ENCODE measurements around the gene KLHL18. TPM values are rescaled to one million over a fixed set of nuclear protein-coding genes. Genes with fewer than 3 reads are reported as not detected.

KLHL18 gene
- polyA plus RNA-seq, 2 of the 4 experiments (the other 2 are of a cell fraction) = 14.3 to 20.7 TPM

DNA sequence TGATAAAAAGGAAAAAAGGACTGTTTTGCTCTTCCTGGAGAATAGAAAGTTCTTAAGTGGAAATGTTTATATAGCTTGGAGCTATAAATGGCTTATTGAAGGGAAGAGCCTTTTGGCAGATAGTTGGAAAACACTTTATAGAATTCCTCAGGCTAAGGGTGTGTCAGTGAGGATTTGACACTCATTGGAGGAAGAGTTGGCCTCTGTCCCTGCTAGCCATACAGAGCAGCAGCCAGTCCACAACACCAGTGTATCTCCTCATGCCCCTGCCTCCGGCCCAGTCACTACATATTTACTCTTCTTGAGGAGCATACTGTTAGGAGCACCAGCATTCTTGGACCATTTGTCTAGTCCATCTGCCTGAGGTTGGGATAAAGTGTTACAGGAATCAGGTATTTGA lies 36.2 kb downstream of the KLHL18 start:
- no peaks in the 10 kb centered on the region for H3K9me3 ChIP-seq
- no peak for DNase-seq (ENCODE audit: low read depth in 1 of 2, low spot score in 1 of 2)
- CTCF ChIA-PET = interaction anchor here (1.5 kb wide), 1 partner anchor 18 kb away, joined by 3 read pairs; no protein-coding TSS in a partner anchor
- no peak overlapping the region for H3K27ac ChIP-seq
- no peak for TF ChIP-seq EHF (CRISPR knock-in tag; IDR thresholded peaks at IDR 0.05)
- TF ChIP-seq FOSL2 (IDR thresholded peaks at IDR 0.05) = no peak
- no peak for TF ChIP-seq FOSL2 (CRISPR knock-in tag; IDR thresholded peaks at IDR 0.05)
- no peak for TF ChIP-seq FOXS1 (CRISPR knock-in tag; IDR thresholded peaks at IDR 0.05)
- TF ChIP-seq ESRRA (IDR thresholded peaks at IDR 0.05; ENCODE audit: borderline replicate concordance, low read length) = no peak
- TF ChIP-seq GATA3 (IDR thresholded peaks at IDR 0.05; ENCODE audit: borderline replicate concordance) = no peak
- TF ChIP-seq HOXA7 (CRISPR knock-in tag; IDR thresholded peaks at IDR 0.05) = no peak
- TF ChIP-seq SMC3 (IDR thresholded peaks at IDR 0.05) = no peak
- TF ChIP-seq, protein P1, sequence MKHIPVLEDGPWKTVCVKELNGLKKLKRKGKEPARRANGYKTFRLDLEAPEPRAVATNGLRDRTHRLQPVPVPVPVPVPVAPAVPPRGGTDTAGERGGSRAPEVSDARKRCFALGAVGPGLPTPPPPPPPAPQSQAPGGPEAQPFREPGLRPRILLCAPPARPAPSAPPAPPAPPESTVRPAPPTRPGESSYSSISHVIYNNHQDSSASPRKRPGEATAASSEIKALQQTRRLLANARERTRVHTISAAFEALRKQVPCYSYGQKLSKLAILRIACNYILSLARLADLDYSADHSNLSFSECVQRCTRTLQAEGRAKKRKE (CRISPR knock-in tag; IDR thresholded peaks at IDR 0.05; ENCODE audit: low read depth) = no peak
- H3K4me2 ChIP-seq = no peak overlapping the region
- FAIRE-seq = no peak
- no peak for ATAC-seq
- H3K4me3 ChIP-seq = no peak overlapping the region
- H3K4me1 ChIP-seq = peaks cover 5% of the 10 kb centered on the region; the same call in 1 of the 3 replicates
- POLR2A ChIA-PET = no interaction called here
- WGBS (ENCODE audit: missing lambda C conversion rate) = 100% methylated on average over 1 of the region's 1 CpG

DNA sequence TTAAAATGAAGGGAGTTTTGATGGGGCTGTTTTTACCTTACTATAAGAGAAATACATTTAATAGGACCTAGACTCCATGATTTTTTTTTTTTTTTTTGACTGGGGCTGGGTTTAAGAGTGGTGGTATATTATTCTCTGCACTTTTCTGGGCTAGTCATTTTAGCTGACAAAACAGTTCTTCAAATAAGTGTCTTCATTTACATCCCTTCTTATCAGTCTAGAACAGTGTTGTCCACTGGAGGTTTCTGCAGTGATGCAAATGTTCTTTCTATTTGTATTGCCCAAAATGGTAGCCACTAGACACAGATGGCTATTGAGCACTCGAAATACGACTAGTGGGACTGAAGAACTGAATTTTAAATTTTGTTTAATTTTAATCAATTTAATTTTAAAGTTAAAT lies 37.2 kb downstream of the KLHL18 start:
- no peak for FAIRE-seq
- no peak for ATAC-seq
- TF ChIP-seq NPAS2 (CRISPR knock-in tag; IDR thresholded peaks at IDR 0.05; ENCODE audit: borderline replicate concordance) (no peak), ZC3H11A (IDR thresholded peaks at IDR 0.05) (no peak), TP53 (CRISPR knock-in tag; IDR thresholded peaks at IDR 0.05) (no peak), RAD21 (conservative IDR thresholded peaks at IDR 0.05 in 1 of 2, IDR thresholded peaks at IDR 0.05 in 1 of 2) (no peak), HOXA7 (CRISPR knock-in tag; IDR thresholded peaks at IDR 0.05) (no peak), CBX2 (IDR thresholded peaks at IDR 0.05; ENCODE audit: borderline replicate concordance, low read depth) (no peak), TFCP2L1 (CRISPR knock-in tag; IDR thresholded peaks at IDR 0.05) (no peak), FOSB (CRISPR knock-in tag; IDR thresholded peaks at IDR 0.05) (no peak), CBX8 (IDR thresholded peaks at IDR 0.05) (no peak), RNF2 (IDR thresholded peaks at IDR 0.05; ENCODE audit: borderline replicate concordance, low read depth) (no peak), NFE2L2 (conservative IDR thresholded peaks at IDR 0.05; ENCODE audit: low read length) (no peak), HOXB5 (CRISPR knock-in tag; IDR thresholded peaks at IDR 0.05) (no peak), SREBF2 (IDR thresholded peaks at IDR 0.05) (no peak), EHF (CRISPR knock-in tag; IDR thresholded peaks at IDR 0.05) (no peak), CHD2 (IDR thresholded peaks at IDR 0.05; ENCODE audit: low read length, partially characterized antibody) (no peak)
- TF ChIP-seq, protein P2, sequence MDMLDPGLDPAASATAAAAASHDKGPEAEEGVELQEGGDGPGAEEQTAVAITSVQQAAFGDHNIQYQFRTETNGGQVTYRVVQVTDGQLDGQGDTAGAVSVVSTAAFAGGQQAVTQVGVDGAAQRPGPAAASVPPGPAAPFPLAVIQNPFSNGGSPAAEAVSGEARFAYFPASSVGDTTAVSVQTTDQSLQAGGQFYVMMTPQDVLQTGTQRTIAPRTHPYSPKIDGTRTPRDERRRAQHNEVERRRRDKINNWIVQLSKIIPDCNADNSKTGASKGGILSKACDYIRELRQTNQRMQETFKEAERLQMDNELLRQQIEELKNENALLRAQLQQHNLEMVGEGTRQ (IDR thresholded peaks at IDR 0.05) = no peak
- TF ChIP-seq, protein P3, sequence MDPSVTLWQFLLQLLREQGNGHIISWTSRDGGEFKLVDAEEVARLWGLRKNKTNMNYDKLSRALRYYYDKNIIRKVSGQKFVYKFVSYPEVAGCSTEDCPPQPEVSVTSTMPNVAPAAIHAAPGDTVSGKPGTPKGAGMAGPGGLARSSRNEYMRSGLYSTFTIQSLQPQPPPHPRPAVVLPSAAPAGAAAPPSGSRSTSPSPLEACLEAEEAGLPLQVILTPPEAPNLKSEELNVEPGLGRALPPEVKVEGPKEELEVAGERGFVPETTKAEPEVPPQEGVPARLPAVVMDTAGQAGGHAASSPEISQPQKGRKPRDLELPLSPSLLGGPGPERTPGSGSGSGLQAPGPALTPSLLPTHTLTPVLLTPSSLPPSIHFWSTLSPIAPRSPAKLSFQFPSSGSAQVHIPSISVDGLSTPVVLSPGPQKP (IDR thresholded peaks at IDR 0.05; ENCODE audit: low read depth, low read length) = no peak
- TF ChIP-seq, protein P4, sequence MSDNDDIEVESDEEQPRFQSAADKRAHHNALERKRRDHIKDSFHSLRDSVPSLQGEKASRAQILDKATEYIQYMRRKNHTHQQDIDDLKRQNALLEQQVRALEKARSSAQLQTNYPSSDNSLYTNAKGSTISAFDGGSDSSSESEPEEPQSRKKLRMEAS (IDR thresholded peaks at IDR 0.05) = no peak
- WGBS (ENCODE audit: missing lambda C conversion rate) = 43% methylated on average over 2 of the region's 2 CpGs
- POLR2A ChIA-PET = no interaction called here
- DNase-seq (ENCODE audit: low read depth in 1 of 2, low spot score in 1 of 2) = no peak
- CTCF ChIA-PET = interaction anchor here (1.0 kb wide), 1 partner anchor 70 kb away, joined by 3 read pairs; no protein-coding TSS in a partner anchor
- Histone ChIP-seq H3K9me3 (no peaks in the 10 kb centered on the region), H3K27ac (no peak overlapping the region), H3K4me3 (no peak overlapping the region), H3K4me1 (peaks cover 5% of the 10 kb centered on the region; the same call in 1 of the 3 replicates), H3K4me2 (no peak overlapping the region)

Measured in A549 (cell line).